Measurements from ENCODE around the gene CDC37. TPM values are rescaled to one million over a fixed set of nuclear protein-coding genes. Genes with fewer than 3 reads are reported as not detected.
"Not testable (repeated sequence)": the region's sequence is repeated elsewhere in the genome, so short reads cannot be mapped to it uniquely, and the experiment has no call there.

The CDC37 gene
- total and polyA plus RNA-seq, 4 donors: 121 to 260 (median 135) TPM

GRCh38 chr19:10402441-10403038 lies 802 bp downstream of the CDC37 start:
- H3K27me3 ChIP-seq (ENCODE audit: control insufficient read depth in 1 of 2, insufficient read depth in 2 of 2, low read length in 1 of 2): no peaks in the 10 kb centered on the region
- WGBS, 2 donors: 1 to 2% methylated on average over 15 of the region's 15 CpGs
- H3K4me1 ChIP-seq (ENCODE audit: control insufficient read depth in 1 of 2, insufficient read depth in 2 of 2, low read length in 2 of 2): no peaks in the 10 kb centered on the region
- no peak for DNase-seq
- ATAC-seq (ENCODE audit: low FRiP score): no peak
- H3K4me3 ChIP-seq (ENCODE audit: low read length in 2 of 2): peak overlapping the region; percentile 89 to 99
- H3K27ac ChIP-seq (ENCODE audit: low read depth in 1 of 2, low read length in 2 of 2): no peak overlapping the region
- no peaks in the 10 kb centered on the region for H3K36me3 ChIP-seq (ENCODE audit: control insufficient read depth in 1 of 2, insufficient read depth in 2 of 2, low read length in 1 of 2)
- no peaks in the 10 kb centered on the region for H3K9me3 ChIP-seq (ENCODE audit: control insufficient read depth, low read length)
- intact Hi-C loops (cut with DNase I): no loop called here

- intact Hi-C loops (cut with DNase I): no loop called here
- Histone ChIP-seq H3K27me3 (ENCODE audit: control insufficient read depth in 1 of 2, insufficient read depth in 2 of 2, low read length in 1 of 2) (no peaks in the 10 kb centered on the region), H3K9me3 (ENCODE audit: control insufficient read depth, low read length) (no peaks in the 10 kb centered on the region), H3K27ac (ENCODE audit: low read depth in 1 of 2, low read length in 2 of 2) (no peak overlapping the region), H3K4me1 (ENCODE audit: control insufficient read depth in 1 of 2, insufficient read depth in 2 of 2, low read length in 2 of 2) (no peaks in the 10 kb centered on the region), H3K36me3 (ENCODE audit: control insufficient read depth in 1 of 2, insufficient read depth in 2 of 2, low read length in 1 of 2) (peaks cover 0 to 2% of the 10 kb centered on the region in 2 donors), H3K4me3 (ENCODE audit: low read length in 2 of 2) (no peak overlapping the region)
- ATAC-seq (ENCODE audit: low FRiP score): no peak
- WGBS, 2 donors: 64 to 76% methylated on average over 8 of the region's 8 CpGs
- DNase-seq: no peak
These were observed 3.5 kb downstream of the CDC37 start for GRCh38 chr19:10399878-10400277.

- ATAC-seq (ENCODE audit: low FRiP score); DNase-seq; H3K27me3 ChIP-seq (ENCODE audit: control insufficient read depth in 1 of 2, insufficient read depth in 2 of 2, low read length in 1 of 2); H3K27ac ChIP-seq (ENCODE audit: low read depth in 1 of 2, low read length in 2 of 2); H3K36me3 ChIP-seq (ENCODE audit: control insufficient read depth in 1 of 2, insufficient read depth in 2 of 2, low read length in 1 of 2); H3K9me3 ChIP-seq (ENCODE audit: control insufficient read depth, low read length); intact Hi-C loops (cut with DNase I); H3K4me1 ChIP-seq (ENCODE audit: control insufficient read depth in 1 of 2, insufficient read depth in 2 of 2, low read length in 2 of 2); H3K4me3 ChIP-seq (ENCODE audit: low read length in 2 of 2): not testable (repeated sequence)
- 91 to 96% methylated on average over 8 of the region's 8 CpGs for WGBS, 2 donors
These were observed 4.0 kb downstream of the CDC37 start for GRCh38 chr19:10399340-10399739.

GRCh38 chr19:10398819-10399218 lies 4.5 kb downstream of the CDC37 start:
- no peak overlapping the region for H3K4me3 ChIP-seq (ENCODE audit: low read length in 2 of 2)
- H3K36me3 ChIP-seq (ENCODE audit: control insufficient read depth in 1 of 2, insufficient read depth in 2 of 2, low read length in 1 of 2): peaks cover 0 to 2% of the 10 kb centered on the region in 2 donors
- WGBS, 2 donors: 89% methylated on average over 9 of the region's 9 CpGs
- no peaks in the 10 kb centered on the region for H3K4me1 ChIP-seq (ENCODE audit: control insufficient read depth in 1 of 2, insufficient read depth in 2 of 2, low read length in 2 of 2)
- ATAC-seq (ENCODE audit: low FRiP score) (no peak), DNase-seq (no peak)
- H3K27me3 ChIP-seq (ENCODE audit: control insufficient read depth in 1 of 2, insufficient read depth in 2 of 2, low read length in 1 of 2): no peaks in the 10 kb centered on the region
- no peaks in the 10 kb centered on the region for H3K9me3 ChIP-seq (ENCODE audit: control insufficient read depth, low read length)
- no peak overlapping the region for H3K27ac ChIP-seq (ENCODE audit: low read depth in 1 of 2, low read length in 2 of 2)
- intact Hi-C loops (cut with DNase I): no loop called here

- H3K4me3 ChIP-seq (ENCODE audit: low read length in 2 of 2): no peak overlapping the region
- H3K4me1 ChIP-seq (ENCODE audit: control insufficient read depth in 1 of 2, insufficient read depth in 2 of 2, low read length in 2 of 2): no peaks in the 10 kb centered on the region
- 81 to 83% methylated on average over 24 of the region's 24 CpGs for WGBS, 2 donors
- no peak for ATAC-seq (ENCODE audit: low FRiP score)
- DNase-seq: no peak
- H3K36me3 ChIP-seq (ENCODE audit: control insufficient read depth in 1 of 2, insufficient read depth in 2 of 2, low read length in 1 of 2): peaks cover 0 to 2% of the 10 kb centered on the region in 2 donors
- intact Hi-C loops (cut with DNase I): no loop called here
- H3K27me3 ChIP-seq (ENCODE audit: control insufficient read depth in 1 of 2, insufficient read depth in 2 of 2, low read length in 1 of 2): no peaks in the 10 kb centered on the region
- H3K9me3 ChIP-seq (ENCODE audit: control insufficient read depth, low read length): no peaks in the 10 kb centered on the region
- no peak overlapping the region for H3K27ac ChIP-seq (ENCODE audit: low read depth in 1 of 2, low read length in 2 of 2)
These were observed 7.4 kb downstream of the CDC37 start for GRCh38 chr19:10395917-10396316.

GRCh38 chr19:10395436-10395835 lies 7.9 kb downstream of the CDC37 start:
- H3K4me3 ChIP-seq (ENCODE audit: low read length in 2 of 2): no peak overlapping the region
- H3K36me3 ChIP-seq (ENCODE audit: control insufficient read depth in 1 of 2, insufficient read depth in 2 of 2, low read length in 1 of 2): peaks cover 0 to 2% of the 10 kb centered on the region in 2 donors
- no peaks in the 10 kb centered on the region for H3K27me3 ChIP-seq (ENCODE audit: control insufficient read depth in 1 of 2, insufficient read depth in 2 of 2, low read length in 1 of 2)
- 95 to 98% methylated on average over 23 to 26 of the region's 26 CpGs for WGBS, 2 donors
- DNase-seq (no peak), ATAC-seq (ENCODE audit: low FRiP score) (no peak)
- no peaks in the 10 kb centered on the region for H3K4me1 ChIP-seq (ENCODE audit: control insufficient read depth in 1 of 2, insufficient read depth in 2 of 2, low read length in 2 of 2)
- intact Hi-C loops (cut with DNase I): no loop called here
- no peak overlapping the region for H3K27ac ChIP-seq (ENCODE audit: low read depth in 1 of 2, low read length in 2 of 2)
- no peaks in the 10 kb centered on the region for H3K9me3 ChIP-seq (ENCODE audit: control insufficient read depth, low read length)

GRCh38 chr19:10395003-10395402 lies 8.3 kb downstream of the CDC37 start:
- no peak overlapping the region for H3K4me3 ChIP-seq (ENCODE audit: low read length in 2 of 2)
- DNase-seq (no peak), ATAC-seq (ENCODE audit: low FRiP score) (no peak)
- H3K27ac ChIP-seq (ENCODE audit: low read depth in 1 of 2, low read length in 2 of 2): no peak overlapping the region
- peaks cover 0 to 2% of the 10 kb centered on the region in 2 donors for H3K36me3 ChIP-seq (ENCODE audit: control insufficient read depth in 1 of 2, insufficient read depth in 2 of 2, low read length in 1 of 2)
- no peaks in the 10 kb centered on the region for H3K27me3 ChIP-seq (ENCODE audit: control insufficient read depth in 1 of 2, insufficient read depth in 2 of 2, low read length in 1 of 2)
- H3K4me1 ChIP-seq (ENCODE audit: control insufficient read depth in 1 of 2, insufficient read depth in 2 of 2, low read length in 2 of 2): no peaks in the 10 kb centered on the region
- 89 to 92% methylated on average over 12 of the region's 12 CpGs for WGBS, 2 donors
- H3K9me3 ChIP-seq (ENCODE audit: control insufficient read depth, low read length): no peaks in the 10 kb centered on the region
- intact Hi-C loops (cut with DNase I): no loop called here

- Histone ChIP-seq H3K27ac (ENCODE audit: low read depth in 1 of 2, low read length in 2 of 2) (no peak overlapping the region), H3K4me1 (ENCODE audit: control insufficient read depth in 1 of 2, insufficient read depth in 2 of 2, low read length in 2 of 2) (no peaks in the 10 kb centered on the region), H3K36me3 (ENCODE audit: control insufficient read depth in 1 of 2, insufficient read depth in 2 of 2, low read length in 1 of 2) (peaks cover 0 to 2% of the 10 kb centered on the region in 2 donors), H3K27me3 (ENCODE audit: control insufficient read depth in 1 of 2, insufficient read depth in 2 of 2, low read length in 1 of 2) (no peaks in the 10 kb centered on the region), H3K9me3 (ENCODE audit: control insufficient read depth, low read length) (no peaks in the 10 kb centered on the region), H3K4me3 (ENCODE audit: low read length in 2 of 2) (no peak overlapping the region)
- no peak for DNase-seq
- intact Hi-C loops (cut with DNase I): no loop called here
- no peak for ATAC-seq (ENCODE audit: low FRiP score)
- WGBS, 2 donors: 92 to 93% methylated on average over 21 to 24 of the region's 24 CpGs
These were observed 10.2 kb downstream of the CDC37 start for GRCh38 chr19:10393137-10393536.

GRCh38 chr19:10392120-10392519 lies 11.2 kb downstream of the CDC37 start:
- H3K4me1 ChIP-seq (ENCODE audit: control insufficient read depth in 1 of 2, insufficient read depth in 2 of 2, low read length in 2 of 2): no peaks in the 10 kb centered on the region
- intact Hi-C loops (cut with DNase I): no loop called here
- DNase-seq (no peak), ATAC-seq (ENCODE audit: low FRiP score) (no peak)
- no peaks in the 10 kb centered on the region for H3K27me3 ChIP-seq (ENCODE audit: control insufficient read depth in 1 of 2, insufficient read depth in 2 of 2, low read length in 1 of 2)
- H3K27ac ChIP-seq (ENCODE audit: low read depth in 1 of 2, low read length in 2 of 2): no peak overlapping the region
- peaks cover 0 to 2% of the 10 kb centered on the region in 2 donors for H3K36me3 ChIP-seq (ENCODE audit: control insufficient read depth in 1 of 2, insufficient read depth in 2 of 2, low read length in 1 of 2)
- H3K4me3 ChIP-seq (ENCODE audit: low read length in 2 of 2): no peak overlapping the region
- H3K9me3 ChIP-seq (ENCODE audit: control insufficient read depth, low read length): no peaks in the 10 kb centered on the region
- 78 to 82% methylated on average over 6 of the region's 6 CpGs for WGBS, 2 donors
